Astrocyte (in vitro differentiated cells and primary cell): ENCODE results near the gene ITGA8. TPM values are rescaled to one million over a fixed set of nuclear protein-coding genes. Genes with fewer than 3 reads are reported as not detected.

Source experiments
- DNase-seq: peaks from one replicate; pipeline ENCODE4 v3.0.0-alpha.2; 2010; ENCODE audit warnings: low read depth
- FAIRE-seq: peaks from 2 replicates; lab custom pipeline; 2011; peaks lifted over from hg19 to GRCh38; lab: Jason Lieb, UNC
- H2AFZ ChIP-seq: 2 replicates; pipeline ENCODE4 v1.6.0; 2012; ENCODE audit warnings: low read depth, low read length, inconsistent platforms
- H3K27ac ChIP-seq: 2 replicates; pipeline ENCODE4 v1.5.1; 2011; ENCODE audit warnings: low read depth, low read length, inconsistent platforms
- H3K27me3 ChIP-seq: 2 replicates; pipeline ENCODE4 v1.6.0; 2011; ENCODE audit warnings: low read length, inconsistent platforms; ENCODE audit not compliant: insufficient read depth
- H3K36me3 ChIP-seq: 2 replicates; pipeline ENCODE4 v1.5.1; 2011; ENCODE audit warnings: low read length, inconsistent platforms; ENCODE audit not compliant: insufficient read depth
- H3K4me1 ChIP-seq: 2 replicates; pipeline ENCODE4 v1.5.1; 2011; ENCODE audit warnings: low read length, inconsistent platforms; ENCODE audit not compliant: insufficient read depth
- H3K4me2 ChIP-seq: 2 replicates; pipeline ENCODE4 v1.6.0; 2012; ENCODE audit warnings: low read length, inconsistent platforms
- H3K4me3 ChIP-seq: 2 replicates; pipeline ENCODE4 v1.5.1; 2011; ENCODE audit warnings: low read depth, mild to moderate bottlenecking, low read length, inconsistent platforms; ENCODE audit not compliant: insufficient read depth
- H3K79me2 ChIP-seq: 2 replicates; pipeline ENCODE4 v1.6.0; 2012; ENCODE audit warnings: mild to moderate bottlenecking, low read length, inconsistent platforms; ENCODE audit not compliant: insufficient read depth
- H3K9ac ChIP-seq: 2 replicates; pipeline ENCODE4 v1.6.0; 2012; ENCODE audit warnings: mild to moderate bottlenecking, low read length, inconsistent platforms
- H3K9me3 ChIP-seq: 2 replicates; pipeline ENCODE4 v1.5.1; 2012; ENCODE audit warnings: low read depth, mild to moderate bottlenecking, low read length, inconsistent platforms; ENCODE audit not compliant: insufficient read depth
- H4K20me1 ChIP-seq: 2 replicates; pipeline ENCODE4 v1.6.0; 2012; ENCODE audit warnings: low read length, inconsistent platforms; ENCODE audit not compliant: insufficient read depth
- H3K27ac Mint-ChIP-seq: one replicate; pipeline ENCODE4 v1.8.0; 2021; ENCODE audit warnings: mild to moderate bottlenecking, mixed read lengths; ENCODE audit not compliant: unreplicated experiment
- H3K27me3 Mint-ChIP-seq: one replicate; pipeline ENCODE4 v1.8.0; 2021; ENCODE audit warnings: low read depth, mixed read lengths; ENCODE audit not compliant: unreplicated experiment
- H3K36me3 Mint-ChIP-seq: one replicate; pipeline ENCODE4 v1.8.0; 2021; ENCODE audit warnings: low read depth, mixed read lengths; ENCODE audit not compliant: unreplicated experiment
- H3K4me1 Mint-ChIP-seq: one replicate; pipeline ENCODE4 v1.8.0; 2021; ENCODE audit warnings: low read depth, mixed read lengths; ENCODE audit not compliant: unreplicated experiment
- H3K4me3 Mint-ChIP-seq: one replicate; pipeline ENCODE4 v1.8.0; 2021; ENCODE audit warnings: mild to moderate bottlenecking, moderate library complexity, mixed read lengths; ENCODE audit not compliant: unreplicated experiment
- H3K9me3 Mint-ChIP-seq: one replicate; pipeline ENCODE4 v1.8.0; 2021; ENCODE audit warnings: mild to moderate bottlenecking, mixed read lengths; ENCODE audit not compliant: unreplicated experiment
- CTCF ChIP-seq: IDR thresholded peaks from 2 replicates; pipeline ENCODE4 v1.5.1; 2011; ENCODE audit warnings: low read depth, mild to moderate bottlenecking, inconsistent platforms, low read length, moderate library complexity; ENCODE audit not compliant: insufficient read depth
- EZH2 ChIP-seq: IDR thresholded peaks from 2 replicates; pipeline ENCODE4 v1.6.1; 2012; ENCODE audit warnings: mild to moderate bottlenecking, low read length, inconsistent platforms; ENCODE audit not compliant: insufficient read depth
- total RNA-seq: library from RNA; stranded (reverse); gene quantifications from 2 replicates; pipeline ENCODE4 v1.2.1, GENCODE V29; 2021

Gene ITGA8
- total RNA-seq, 1 donor from 2014 or later: not detected

GRCh38 chr10:15758618-15759017, 38.9 kb upstream of the ITGA8 start:
- DNase-seq (no peak), FAIRE-seq (no peak)

GRCh38 chr10:15754937-15755336, 35.2 kb upstream of the ITGA8 start:
- H3K4me1 Mint-ChIP-seq: no peaks in the 10 kb centered on the region
- peaks cover 8% of the 10 kb centered on the region for H3K27me3 ChIP-seq
- peaks cover 11% of the 10 kb centered on the region for H3K27me3 Mint-ChIP-seq
- H3K4me3 ChIP-seq: no peak overlapping the region
- no peaks in the 10 kb centered on the region for H4K20me1 ChIP-seq
- no peak for FAIRE-seq
- no peaks in the 10 kb centered on the region for H3K36me3 ChIP-seq
- no peak for TF ChIP-seq CTCF
- no peak for TF ChIP-seq EZH2
- H3K36me3 Mint-ChIP-seq: no peaks in the 10 kb centered on the region
- DNase-seq: no peak
- no peaks in the 10 kb centered on the region for H3K79me2 ChIP-seq
- H3K4me2 ChIP-seq: no peak overlapping the region
- no peak overlapping the region for H3K9ac ChIP-seq
- no peak overlapping the region for H3K27ac ChIP-seq
- no peaks in the 10 kb centered on the region for H3K9me3 Mint-ChIP-seq
- H3K4me1 ChIP-seq: no peaks in the 10 kb centered on the region
- H3K4me3 Mint-ChIP-seq: no peak overlapping the region
- no peak overlapping the region for H3K27ac Mint-ChIP-seq
- no peak overlapping the region for H2AFZ ChIP-seq
- no peaks in the 10 kb centered on the region for H3K9me3 ChIP-seq

More at GRCh38 chr10:15758618-15759017, 38.9 kb upstream of the ITGA8 start:
- H3K4me3 Mint-ChIP-seq: no peak overlapping the region
- peaks cover 11% of the 10 kb centered on the region for H3K27me3 Mint-ChIP-seq
- no peaks in the 10 kb centered on the region for H3K36me3 ChIP-seq
- H3K4me2 ChIP-seq: no peak overlapping the region
- no peaks in the 10 kb centered on the region for H3K9me3 ChIP-seq
- no peaks in the 10 kb centered on the region for H3K79me2 ChIP-seq
- TF ChIP-seq CTCF (no peak), EZH2 (no peak)
- peaks cover 8% of the 10 kb centered on the region for H3K27me3 ChIP-seq
- H3K27ac Mint-ChIP-seq: no peak overlapping the region
- no peak overlapping the region for H3K9ac ChIP-seq
- H3K9me3 Mint-ChIP-seq: no peaks in the 10 kb centered on the region
- H3K27ac ChIP-seq: no peak overlapping the region
- no peaks in the 10 kb centered on the region for H3K4me1 ChIP-seq
- no peaks in the 10 kb centered on the region for H4K20me1 ChIP-seq
- no peak overlapping the region for H2AFZ ChIP-seq
- no peak overlapping the region for H3K4me3 ChIP-seq
- no peaks in the 10 kb centered on the region for H3K36me3 Mint-ChIP-seq
- no peaks in the 10 kb centered on the region for H3K4me1 Mint-ChIP-seq

- Histone ChIP-seq H4K20me1 (no peaks in the 10 kb centered on the region), H3K79me2 (no peaks in the 10 kb centered on the region), H3K9me3 (no peaks in the 10 kb centered on the region), H3K9ac (no peak overlapping the region), H2AFZ (no peak overlapping the region), H3K4me3 (no peak overlapping the region), H3K36me3 (no peaks in the 10 kb centered on the region), H3K27ac (no peak overlapping the region), H3K27me3 (peaks cover 8% of the 10 kb centered on the region), H3K4me1 (no peaks in the 10 kb centered on the region), H3K4me2 (no peak overlapping the region)
- no peaks in the 10 kb centered on the region for H3K9me3 Mint-ChIP-seq
- no peaks in the 10 kb centered on the region for H3K36me3 Mint-ChIP-seq
- FAIRE-seq: no peak
- no peak for DNase-seq
- peaks cover 15% of the 10 kb centered on the region for H3K27me3 Mint-ChIP-seq
- H3K27ac Mint-ChIP-seq: no peak overlapping the region
- no peak for TF ChIP-seq CTCF
- no peak for TF ChIP-seq EZH2
- no peaks in the 10 kb centered on the region for H3K4me1 Mint-ChIP-seq
- no peak overlapping the region for H3K4me3 Mint-ChIP-seq
Observed at GRCh38 chr10:15751046-15751445, 31.3 kb upstream of the ITGA8 start.
